WTC11 (cell line): ENCODE data around the gene RMI1. TPM values are rescaled to one million over a fixed set of nuclear protein-coding genes. Genes with fewer than 3 reads are reported as not detected.
A peak's percentile ranks its signal among the peaks of the same experiment; 100 is the strongest.

Source experiments
- ATAC-seq: fragments of 200-7000 bp; cut with Tn5 transposase; 2 replicates; pipeline ENCODE4 v1.10.0; 2021; ENCODE audit warnings: mild to moderate bottlenecking, moderate library complexity
- CTCF ChIA-PET: fragments of 300-600 bp; sonication (Branson Sonifier 250); formaldehyde crosslinking; loops from one replicate; lab custom pipeline; 2021; ENCODE audit warnings: antibody characterized with exemption; lab: Charles Lee
- POLR2A ChIA-PET: fragments of 350-600 bp; sonication (Branson Sonifier 250); formaldehyde crosslinking; loops from one replicate; lab custom pipeline; 2021; ENCODE audit warnings: antibody characterized with exemption; lab: Charles Lee
- DNase-seq: peaks from one replicate; pipeline ENCODE4 v3.0.0; 2021; ENCODE audit warnings: low spot score
- H3K27ac Mint-ChIP-seq: 2 replicates; pipeline ENCODE4 v1.8.0; 2021; ENCODE audit warnings: mixed read lengths
- H3K27me3 Mint-ChIP-seq: 2 replicates; pipeline ENCODE4 v1.8.0; 2021; ENCODE audit warnings: low read depth, mild to moderate bottlenecking, moderate library complexity, mixed read lengths
- H3K36me3 Mint-ChIP-seq: 2 replicates; pipeline ENCODE4 v1.8.0; 2021; ENCODE audit warnings: mixed read lengths
- H3K4me1 Mint-ChIP-seq: 2 replicates; pipeline ENCODE4 v1.8.0; 2022; ENCODE audit warnings: mixed read lengths
- H3K4me3 Mint-ChIP-seq: 2 replicates; pipeline ENCODE4 v1.8.0; 2021; ENCODE audit warnings: mild to moderate bottlenecking, moderate library complexity, mixed read lengths
- H3K9me3 Mint-ChIP-seq: 2 replicates; pipeline ENCODE4 v1.8.0; 2021; ENCODE audit warnings: mixed read lengths
- ELF4 ChIP-seq: sonication (generic); formaldehyde crosslinking; IDR thresholded peaks from 2 replicates; pipeline ENCODE4 v1.8.1; 2022; ENCODE audit warnings: low read depth, mild to moderate bottlenecking, moderate library complexity, missing genetic modification reagents
- EMX1 ChIP-seq: fragments of 250-450 bp; sonication (Bioruptor Pico); IDR thresholded peaks from 2 replicates; pipeline ENCODE4 v1.8.0; 2021; ENCODE audit warnings: mild to moderate bottlenecking
- ESRRA ChIP-seq: sonication (generic); formaldehyde crosslinking; IDR thresholded peaks from 2 replicates; pipeline ENCODE4 v1.8.1; 2022; ENCODE audit warnings: mild to moderate bottlenecking, missing genetic modification reagents, borderline replicate concordance
- GTF2I ChIP-seq: fragments of 250-450 bp; sonication (Bioruptor Pico); conservative IDR thresholded peaks from 2 replicates; pipeline ENCODE4 v1.4.0; 2021; ENCODE audit warnings: mild to moderate bottlenecking
- NFATC4 ChIP-seq: fragments of 250-450 bp; sonication (Bioruptor Pico); IDR thresholded peaks from 2 replicates; pipeline ENCODE4 v1.9.0; 2021; ENCODE audit warnings: mild to moderate bottlenecking
- NFE2L1 ChIP-seq: sonication (generic); formaldehyde crosslinking; IDR thresholded peaks from 2 replicates; pipeline ENCODE4 v1.8.1; 2023; ENCODE audit warnings: missing genetic modification reagents
- NR3C1 ChIP-seq: sonication (generic); formaldehyde crosslinking; conservative IDR thresholded peaks from 2 replicates; pipeline ENCODE4 v1.8.1; 2023; ENCODE audit warnings: low read depth, mild to moderate bottlenecking, missing genetic modification reagents
- RORB ChIP-seq: fragments of 250-450 bp; sonication (Bioruptor Pico); IDR thresholded peaks from 2 replicates; pipeline ENCODE4 v1.9.0; 2021; ENCODE audit warnings: mild to moderate bottlenecking
- TEAD1 ChIP-seq: sonication (generic); formaldehyde crosslinking; IDR thresholded peaks from 2 replicates; pipeline ENCODE4 v1.8.0; 2022; ENCODE audit warnings: mild to moderate bottlenecking, missing genetic modification reagents
- TP53 ChIP-seq: sonication (generic); formaldehyde crosslinking; IDR thresholded peaks from 2 replicates; pipeline ENCODE4 v1.8.1; 2023; ENCODE audit warnings: mild to moderate bottlenecking, missing genetic modification reagents
- USF1 ChIP-seq: sonication (generic); formaldehyde crosslinking; IDR thresholded peaks from 2 replicates; pipeline ENCODE4 v1.8.0; 2022; ENCODE audit warnings: mild to moderate bottlenecking, missing genetic modification reagents
- ZNF232 ChIP-seq: sonication (generic); formaldehyde crosslinking; IDR thresholded peaks from 2 replicates; pipeline ENCODE4 v1.8.0; 2022; ENCODE audit warnings: mild to moderate bottlenecking, missing genetic modification reagents
- ZNF671 ChIP-seq: fragments of 250-450 bp; sonication (Bioruptor Pico); IDR thresholded peaks from 2 replicates; pipeline ENCODE4 v1.8.0; 2021; ENCODE audit warnings: mild to moderate bottlenecking
- total RNA-seq: library from RNA; stranded (reverse); gene quantifications from 3 replicates; pipeline ENCODE4 v1.2.3, GENCODE V29; 2021
- TF ChIP-seq, protein P1 (sequence below): sonication (generic); formaldehyde crosslinking; conservative IDR thresholded peaks from 2 replicates; pipeline ENCODE4 v1.8.1; 2023; ENCODE audit warnings: mild to moderate bottlenecking, low read depth, missing genetic modification reagents, moderate library complexity
- TF ChIP-seq, protein P2 (sequence below): fragments of 250-450 bp; sonication (Bioruptor Pico); IDR thresholded peaks from 2 replicates; pipeline ENCODE4 v1.8.0; 2021; ENCODE audit warnings: mild to moderate bottlenecking
- TF ChIP-seq, protein P3 (sequence below): sonication (generic); formaldehyde crosslinking; IDR thresholded peaks from 2 replicates; pipeline ENCODE4 v1.8.1; 2022; ENCODE audit warnings: mild to moderate bottlenecking, moderate library complexity, missing genetic modification reagents
- TF ChIP-seq, protein P4 (sequence below): sonication (generic); formaldehyde crosslinking; IDR thresholded peaks from 2 replicates; pipeline ENCODE4 v1.8.1; 2022; ENCODE audit warnings: low read depth, missing genetic modification reagents, borderline replicate concordance
- TF ChIP-seq, protein P5 (sequence below): sonication (generic); formaldehyde crosslinking; IDR thresholded peaks from 2 replicates; pipeline ENCODE4 v1.8.1; 2023; ENCODE audit warnings: mild to moderate bottlenecking, missing genetic modification reagents, borderline replicate concordance
- TF ChIP-seq, protein P6 (sequence below): fragments of 250-450 bp; sonication (Bioruptor Pico); IDR thresholded peaks from 2 replicates; pipeline ENCODE4 v1.9.0; 2021; ENCODE audit warnings: mild to moderate bottlenecking, borderline replicate concordance

Gene RMI1
- total RNA-seq, 1 experiment from 2014 or later: 25.8 TPM

DNA sequence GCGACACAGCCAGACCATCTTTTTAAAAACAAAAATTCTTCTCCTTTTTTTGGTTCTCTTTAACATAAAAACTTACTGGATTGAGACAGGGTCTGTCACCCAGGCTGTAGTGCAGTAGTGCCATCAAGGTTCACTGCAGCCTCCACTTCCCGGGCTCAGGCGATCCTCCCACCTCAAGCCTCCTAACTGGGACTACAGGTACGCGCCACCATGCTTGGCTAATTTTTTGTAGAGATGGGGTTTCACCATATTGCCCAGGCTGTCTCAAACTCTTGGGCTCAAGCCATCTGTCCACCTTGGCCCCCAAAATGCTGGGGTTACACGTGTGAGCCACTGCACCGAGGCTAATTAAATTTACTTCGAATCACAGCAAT, 14.4 kb upstream of the RMI1 start (continued):
- TF ChIP-seq, protein P1, sequence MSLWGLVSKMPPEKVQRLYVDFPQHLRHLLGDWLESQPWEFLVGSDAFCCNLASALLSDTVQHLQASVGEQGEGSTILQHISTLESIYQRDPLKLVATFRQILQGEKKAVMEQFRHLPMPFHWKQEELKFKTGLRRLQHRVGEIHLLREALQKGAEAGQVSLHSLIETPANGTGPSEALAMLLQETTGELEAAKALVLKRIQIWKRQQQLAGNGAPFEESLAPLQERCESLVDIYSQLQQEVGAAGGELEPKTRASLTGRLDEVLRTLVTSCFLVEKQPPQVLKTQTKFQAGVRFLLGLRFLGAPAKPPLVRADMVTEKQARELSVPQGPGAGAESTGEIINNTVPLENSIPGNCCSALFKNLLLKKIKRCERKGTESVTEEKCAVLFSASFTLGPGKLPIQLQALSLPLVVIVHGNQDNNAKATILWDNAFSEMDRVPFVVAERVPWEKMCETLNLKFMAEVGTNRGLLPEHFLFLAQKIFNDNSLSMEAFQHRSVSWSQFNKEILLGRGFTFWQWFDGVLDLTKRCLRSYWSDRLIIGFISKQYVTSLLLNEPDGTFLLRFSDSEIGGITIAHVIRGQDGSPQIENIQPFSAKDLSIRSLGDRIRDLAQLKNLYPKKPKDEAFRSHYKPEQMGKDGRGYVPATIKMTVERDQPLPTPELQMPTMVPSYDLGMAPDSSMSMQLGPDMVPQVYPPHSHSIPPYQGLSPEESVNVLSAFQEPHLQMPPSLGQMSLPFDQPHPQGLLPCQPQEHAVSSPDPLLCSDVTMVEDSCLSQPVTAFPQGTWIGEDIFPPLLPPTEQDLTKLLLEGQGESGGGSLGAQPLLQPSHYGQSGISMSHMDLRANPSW (CRISPR knock-in tag): no peak
- TF ChIP-seq NFE2L1 (CRISPR knock-in tag): no peak
- no peak for TF ChIP-seq ZNF232 (CRISPR knock-in tag)
- peak; percentile 8; the same call in 1 of the 2 replicates for TF ChIP-seq EMX1 (CRISPR knock-in tag)
- TF ChIP-seq, protein P2, sequence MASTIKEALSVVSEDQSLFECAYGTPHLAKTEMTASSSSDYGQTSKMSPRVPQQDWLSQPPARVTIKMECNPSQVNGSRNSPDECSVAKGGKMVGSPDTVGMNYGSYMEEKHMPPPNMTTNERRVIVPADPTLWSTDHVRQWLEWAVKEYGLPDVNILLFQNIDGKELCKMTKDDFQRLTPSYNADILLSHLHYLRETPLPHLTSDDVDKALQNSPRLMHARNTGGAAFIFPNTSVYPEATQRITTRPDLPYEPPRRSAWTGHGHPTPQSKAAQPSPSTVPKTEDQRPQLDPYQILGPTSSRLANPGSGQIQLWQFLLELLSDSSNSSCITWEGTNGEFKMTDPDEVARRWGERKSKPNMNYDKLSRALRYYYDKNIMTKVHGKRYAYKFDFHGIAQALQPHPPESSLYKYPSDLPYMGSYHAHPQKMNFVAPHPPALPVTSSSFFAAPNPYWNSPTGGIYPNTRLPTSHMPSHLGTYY (CRISPR knock-in tag): peak; percentile 88; the same call in 1 of the 2 replicates
- TF ChIP-seq TP53 (CRISPR knock-in tag): no peak

GRCh38 chr9:83967073-83967472, 13.5 kb upstream of the RMI1 start:
- no peak for ATAC-seq
- H3K36me3 Mint-ChIP-seq: peaks cover 50% of the 10 kb centered on the region
- ChIA-PET POLR2A (interaction anchor here (0.9 to 1.3 kb wide), 2 partner anchors 9 to 13 kb away, joined by 3 to 5 read pairs; partner anchors contain the start of genes HNRNPK and RMI1), CTCF (no interaction called here)
- no peaks in the 10 kb centered on the region for H3K9me3 Mint-ChIP-seq
- H3K4me3 Mint-ChIP-seq: no peak overlapping the region
- no peak for DNase-seq
- H3K27me3 Mint-ChIP-seq: no peaks in the 10 kb centered on the region
- peak overlapping the region; percentile 86 for H3K27ac Mint-ChIP-seq
- no peaks in the 10 kb centered on the region for H3K4me1 Mint-ChIP-seq
- no peak for TF ChIP-seq TEAD1 (CRISPR knock-in tag)
- TF ChIP-seq NFATC4 (CRISPR knock-in tag): peak; percentile 81
- TF ChIP-seq, protein P3, sequence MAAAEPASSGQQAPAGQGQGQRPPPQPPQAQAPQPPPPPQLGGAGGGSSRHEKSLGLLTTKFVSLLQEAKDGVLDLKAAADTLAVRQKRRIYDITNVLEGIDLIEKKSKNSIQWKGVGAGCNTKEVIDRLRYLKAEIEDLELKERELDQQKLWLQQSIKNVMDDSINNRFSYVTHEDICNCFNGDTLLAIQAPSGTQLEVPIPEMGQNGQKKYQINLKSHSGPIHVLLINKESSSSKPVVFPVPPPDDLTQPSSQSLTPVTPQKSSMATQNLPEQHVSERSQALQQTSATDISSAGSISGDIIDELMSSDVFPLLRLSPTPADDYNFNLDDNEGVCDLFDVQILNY (CRISPR knock-in tag): no peak
- no peak for TF ChIP-seq ELF4 (CRISPR knock-in tag)
- TF ChIP-seq, protein P4, sequence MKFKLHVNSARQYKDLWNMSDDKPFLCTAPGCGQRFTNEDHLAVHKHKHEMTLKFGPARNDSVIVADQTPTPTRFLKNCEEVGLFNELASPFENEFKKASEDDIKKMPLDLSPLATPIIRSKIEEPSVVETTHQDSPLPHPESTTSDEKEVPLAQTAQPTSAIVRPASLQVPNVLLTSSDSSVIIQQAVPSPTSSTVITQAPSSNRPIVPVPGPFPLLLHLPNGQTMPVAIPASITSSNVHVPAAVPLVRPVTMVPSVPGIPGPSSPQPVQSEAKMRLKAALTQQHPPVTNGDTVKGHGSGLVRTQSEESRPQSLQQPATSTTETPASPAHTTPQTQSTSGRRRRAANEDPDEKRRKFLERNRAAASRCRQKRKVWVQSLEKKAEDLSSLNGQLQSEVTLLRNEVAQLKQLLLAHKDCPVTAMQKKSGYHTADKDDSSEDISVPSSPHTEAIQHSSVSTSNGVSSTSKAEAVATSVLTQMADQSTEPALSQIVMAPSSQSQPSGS (CRISPR knock-in tag): no peak
- TF ChIP-seq RORB (CRISPR knock-in tag): no peak
- no peak for TF ChIP-seq ESRRA (CRISPR knock-in tag)
- TF ChIP-seq GTF2I (CRISPR knock-in tag): no peak
- TF ChIP-seq NFE2L1 (CRISPR knock-in tag): no peak
- TF ChIP-seq NR3C1 (CRISPR knock-in tag): no peak
- 0 out of 2 replicates have a peak, but pooled peaks have one; percentile 43 for TF ChIP-seq ZNF671
- TF ChIP-seq, protein P5, sequence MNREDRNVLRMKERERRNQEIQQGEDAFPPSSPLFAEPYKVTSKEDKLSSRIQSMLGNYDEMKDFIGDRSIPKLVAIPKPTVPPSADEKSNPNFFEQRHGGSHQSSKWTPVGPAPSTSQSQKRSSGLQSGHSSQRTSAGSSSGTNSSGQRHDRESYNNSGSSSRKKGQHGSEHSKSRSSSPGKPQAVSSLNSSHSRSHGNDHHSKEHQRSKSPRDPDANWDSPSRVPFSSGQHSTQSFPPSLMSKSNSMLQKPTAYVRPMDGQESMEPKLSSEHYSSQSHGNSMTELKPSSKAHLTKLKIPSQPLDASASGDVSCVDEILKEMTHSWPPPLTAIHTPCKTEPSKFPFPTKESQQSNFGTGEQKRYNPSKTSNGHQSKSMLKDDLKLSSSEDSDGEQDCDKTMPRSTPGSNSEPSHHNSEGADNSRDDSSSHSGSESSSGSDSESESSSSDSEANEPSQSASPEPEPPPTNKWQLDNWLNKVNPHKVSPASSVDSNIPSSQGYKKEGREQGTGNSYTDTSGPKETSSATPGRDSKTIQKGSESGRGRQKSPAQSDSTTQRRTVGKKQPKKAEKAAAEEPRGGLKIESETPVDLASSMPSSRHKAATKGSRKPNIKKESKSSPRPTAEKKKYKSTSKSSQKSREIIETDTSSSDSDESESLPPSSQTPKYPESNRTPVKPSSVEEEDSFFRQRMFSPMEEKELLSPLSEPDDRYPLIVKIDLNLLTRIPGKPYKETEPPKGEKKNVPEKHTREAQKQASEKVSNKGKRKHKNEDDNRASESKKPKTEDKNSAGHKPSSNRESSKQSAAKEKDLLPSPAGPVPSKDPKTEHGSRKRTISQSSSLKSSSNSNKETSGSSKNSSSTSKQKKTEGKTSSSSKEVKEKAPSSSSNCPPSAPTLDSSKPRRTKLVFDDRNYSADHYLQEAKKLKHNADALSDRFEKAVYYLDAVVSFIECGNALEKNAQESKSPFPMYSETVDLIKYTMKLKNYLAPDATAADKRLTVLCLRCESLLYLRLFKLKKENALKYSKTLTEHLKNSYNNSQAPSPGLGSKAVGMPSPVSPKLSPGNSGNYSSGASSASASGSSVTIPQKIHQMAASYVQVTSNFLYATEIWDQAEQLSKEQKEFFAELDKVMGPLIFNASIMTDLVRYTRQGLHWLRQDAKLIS (CRISPR knock-in tag): no peak
- no peak for TF ChIP-seq USF1 (CRISPR knock-in tag)
- TF ChIP-seq, protein P2 (CRISPR knock-in tag): peak; percentile 78; the same call in 1 of the 2 replicates
- TF ChIP-seq, protein P6, sequence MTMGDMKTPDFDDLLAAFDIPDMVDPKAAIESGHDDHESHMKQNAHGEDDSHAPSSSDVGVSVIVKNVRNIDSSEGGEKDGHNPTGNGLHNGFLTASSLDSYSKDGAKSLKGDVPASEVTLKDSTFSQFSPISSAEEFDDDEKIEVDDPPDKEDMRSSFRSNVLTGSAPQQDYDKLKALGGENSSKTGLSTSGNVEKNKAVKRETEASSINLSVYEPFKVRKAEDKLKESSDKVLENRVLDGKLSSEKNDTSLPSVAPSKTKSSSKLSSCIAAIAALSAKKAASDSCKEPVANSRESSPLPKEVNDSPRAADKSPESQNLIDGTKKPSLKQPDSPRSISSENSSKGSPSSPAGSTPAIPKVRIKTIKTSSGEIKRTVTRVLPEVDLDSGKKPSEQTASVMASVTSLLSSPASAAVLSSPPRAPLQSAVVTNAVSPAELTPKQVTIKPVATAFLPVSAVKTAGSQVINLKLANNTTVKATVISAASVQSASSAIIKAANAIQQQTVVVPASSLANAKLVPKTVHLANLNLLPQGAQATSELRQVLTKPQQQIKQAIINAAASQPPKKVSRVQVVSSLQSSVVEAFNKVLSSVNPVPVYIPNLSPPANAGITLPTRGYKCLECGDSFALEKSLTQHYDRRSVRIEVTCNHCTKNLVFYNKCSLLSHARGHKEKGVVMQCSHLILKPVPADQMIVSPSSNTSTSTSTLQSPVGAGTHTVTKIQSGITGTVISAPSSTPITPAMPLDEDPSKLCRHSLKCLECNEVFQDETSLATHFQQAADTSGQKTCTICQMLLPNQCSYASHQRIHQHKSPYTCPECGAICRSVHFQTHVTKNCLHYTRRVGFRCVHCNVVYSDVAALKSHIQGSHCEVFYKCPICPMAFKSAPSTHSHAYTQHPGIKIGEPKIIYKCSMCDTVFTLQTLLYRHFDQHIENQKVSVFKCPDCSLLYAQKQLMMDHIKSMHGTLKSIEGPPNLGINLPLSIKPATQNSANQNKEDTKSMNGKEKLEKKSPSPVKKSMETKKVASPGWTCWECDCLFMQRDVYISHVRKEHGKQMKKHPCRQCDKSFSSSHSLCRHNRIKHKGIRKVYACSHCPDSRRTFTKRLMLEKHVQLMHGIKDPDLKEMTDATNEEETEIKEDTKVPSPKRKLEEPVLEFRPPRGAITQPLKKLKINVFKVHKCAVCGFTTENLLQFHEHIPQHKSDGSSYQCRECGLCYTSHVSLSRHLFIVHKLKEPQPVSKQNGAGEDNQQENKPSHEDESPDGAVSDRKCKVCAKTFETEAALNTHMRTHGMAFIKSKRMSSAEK (CRISPR knock-in tag): peak; percentile 9; the same call in 1 of the 2 replicates
